ENCODE measurements around the gene PRRX2.

Gene PRRX2

GRCh38 chr9:129682381-129682780 lies 16.9 kb downstream of the PRRX2 start:
- peak; percentile 53 for DNase-seq (ENCODE audit: low spot score)

- DNase-seq (ENCODE audit: low spot score), result no peak
These were observed 19.9 kb downstream of the PRRX2 start for GRCh38 chr9:129685220-129685932.

DNA sequence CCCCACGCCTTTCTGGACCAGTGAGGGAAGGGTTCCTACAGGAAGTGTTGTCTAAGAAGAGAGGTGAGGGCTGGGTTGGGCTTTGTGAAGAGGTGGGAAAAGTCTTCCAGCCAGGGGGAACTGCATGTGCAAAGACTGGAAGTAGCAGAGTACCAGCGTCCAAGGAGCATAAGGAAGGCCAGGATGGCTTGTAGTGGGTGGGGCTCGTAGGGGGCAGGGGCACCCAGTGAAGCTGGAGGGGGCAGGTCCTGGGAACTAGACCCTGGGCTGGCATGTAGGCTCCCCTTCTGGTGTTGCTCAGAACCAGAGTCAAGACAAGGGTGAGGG lies 20.4 kb downstream of the PRRX2 start:
- DNase-seq (ENCODE audit: low spot score), result no peak

- no peak for DNase-seq (ENCODE audit: low spot score)
These were observed 21.3 kb downstream of the PRRX2 start for GRCh38 chr9:129686736-129687135.

GRCh38 chr9:129687391-129687790 lies 21.9 kb downstream of the PRRX2 start:
- no peak for DNase-seq (ENCODE audit: low spot score)

DNA sequence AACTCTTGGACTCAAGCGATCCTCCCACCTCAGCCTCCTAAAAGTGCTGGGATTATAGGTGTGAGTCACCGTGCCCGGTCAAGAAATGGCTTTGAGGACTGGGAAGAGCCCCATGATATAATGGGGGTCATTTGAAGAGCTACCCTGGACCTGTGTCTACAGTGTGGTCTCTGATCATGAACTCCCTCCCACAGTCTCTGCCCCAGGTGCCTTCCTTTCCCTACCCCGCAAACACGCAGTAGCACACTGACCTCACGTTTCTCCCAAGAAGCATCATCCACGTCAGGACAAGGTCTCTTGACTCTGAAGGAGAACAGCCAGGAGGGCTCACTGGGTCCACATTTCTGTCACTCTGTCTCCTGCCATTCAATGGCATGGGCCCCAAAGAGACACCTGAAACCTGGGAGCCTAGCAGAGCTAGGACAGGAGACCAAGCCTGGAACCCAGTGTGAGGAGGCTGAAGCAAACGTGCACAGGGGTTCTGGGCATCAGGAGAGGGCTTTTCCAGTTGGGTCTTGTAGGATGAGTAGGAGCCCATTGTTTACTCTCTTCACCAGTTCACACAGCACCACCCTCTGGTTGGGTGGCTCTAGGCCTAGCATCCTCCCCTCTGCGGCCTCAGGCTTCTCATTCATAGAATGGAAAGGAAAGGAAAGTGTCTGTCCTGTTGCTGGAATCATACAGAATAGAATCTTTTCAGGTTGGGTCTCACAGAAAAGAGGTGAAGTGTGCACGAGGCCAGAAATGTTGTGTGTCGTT lies 23.0 kb downstream of the PRRX2 start:
- no peak for DNase-seq (ENCODE audit: low spot score)

DNA sequence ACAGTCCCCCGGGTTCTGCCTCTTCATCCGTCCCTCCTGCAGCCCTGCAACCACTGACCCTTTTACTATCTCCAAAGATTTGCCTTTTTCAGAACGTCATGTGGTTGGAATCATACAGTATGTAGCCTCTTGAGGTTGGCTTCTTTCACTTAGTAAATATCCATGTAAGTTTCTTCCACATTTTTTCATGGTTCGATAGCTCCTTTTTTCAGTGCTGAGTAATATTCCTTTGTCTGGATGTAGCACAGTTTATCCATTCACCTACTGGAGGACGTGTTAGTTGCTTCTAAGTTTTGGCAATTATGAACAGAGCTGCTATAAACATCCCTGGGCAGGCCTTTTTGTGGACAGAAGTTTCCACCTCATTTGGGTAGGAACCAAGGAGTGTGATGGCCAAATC lies 27.1 kb downstream of the PRRX2 start:
- no peak for DNase-seq (ENCODE audit: low spot score)

- no peak for DNase-seq (ENCODE audit: low spot score)
These were observed 28.3 kb downstream of the PRRX2 start for GRCh38 chr9:129693741-129694140.

DNA sequence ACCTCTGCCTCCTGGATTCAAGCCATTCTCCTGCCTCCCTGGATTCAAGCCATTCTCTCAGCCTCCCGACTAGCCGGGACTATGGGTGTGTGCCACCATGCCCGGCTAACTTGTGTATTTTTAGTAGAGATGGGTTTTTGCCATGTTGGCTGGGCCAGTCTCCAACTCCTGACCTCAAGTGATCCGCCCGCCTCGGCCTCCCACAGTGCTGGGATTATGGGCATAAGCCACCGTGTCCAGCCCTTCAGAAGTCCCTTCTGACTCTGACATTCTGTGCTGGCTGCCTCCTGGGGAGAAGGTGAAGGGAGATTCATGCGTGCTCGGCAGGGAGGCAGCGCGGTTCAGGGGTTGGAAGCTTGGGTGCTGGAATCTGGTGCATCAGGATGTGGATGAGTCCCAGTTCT lies 28.8 kb downstream of the PRRX2 start:
- DNase-seq (ENCODE audit: low spot score), result no peak

GRCh38 chr9:129695870-129696269 lies 30.4 kb downstream of the PRRX2 start:
- no peak for DNase-seq (ENCODE audit: low spot score)

GRCh38 chr9:129696944-129697655 lies 31.7 kb downstream of the PRRX2 start:
- peak; percentile 94 for DNase-seq (ENCODE audit: low spot score)

- DNase-seq (ENCODE audit: low spot score), result peak; percentile 54
These were observed 32.3 kb downstream of the PRRX2 start for GRCh38 chr9:129697656-129698253.

- DNase-seq (ENCODE audit: low spot score), result peak; percentile 49
These were observed 32.9 kb downstream of the PRRX2 start for GRCh38 chr9:129698254-129698757.

- DNase-seq (ENCODE audit: low spot score), result no peak
These were observed 35.6 kb downstream of the PRRX2 start for GRCh38 chr9:129701054-129701453.

DNA sequence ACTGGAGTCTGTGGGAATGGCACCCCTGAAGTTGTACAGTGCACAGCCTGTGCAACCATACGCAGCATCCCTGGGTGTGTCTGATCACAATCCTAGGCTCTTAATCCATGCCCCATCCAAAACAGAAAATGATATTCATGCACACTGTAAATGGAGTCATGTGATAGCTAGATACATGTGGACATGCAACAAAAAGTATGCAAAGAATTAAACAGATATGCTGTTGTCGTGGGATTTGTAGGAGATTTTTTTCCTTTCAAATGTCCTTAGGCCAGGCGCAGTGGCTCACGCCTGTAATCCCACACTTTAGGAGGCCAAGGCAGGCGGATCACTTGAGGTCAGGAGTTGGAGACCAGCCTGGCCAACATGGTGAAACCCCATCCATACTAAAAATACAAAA lies 36.1 kb downstream of the PRRX2 start:
- DNase-seq (ENCODE audit: low spot score), result no peak

- DNase-seq (ENCODE audit: low spot score), result no peak
These were observed 37.4 kb downstream of the PRRX2 start for GRCh38 chr9:129702589-129703520.

DNA sequence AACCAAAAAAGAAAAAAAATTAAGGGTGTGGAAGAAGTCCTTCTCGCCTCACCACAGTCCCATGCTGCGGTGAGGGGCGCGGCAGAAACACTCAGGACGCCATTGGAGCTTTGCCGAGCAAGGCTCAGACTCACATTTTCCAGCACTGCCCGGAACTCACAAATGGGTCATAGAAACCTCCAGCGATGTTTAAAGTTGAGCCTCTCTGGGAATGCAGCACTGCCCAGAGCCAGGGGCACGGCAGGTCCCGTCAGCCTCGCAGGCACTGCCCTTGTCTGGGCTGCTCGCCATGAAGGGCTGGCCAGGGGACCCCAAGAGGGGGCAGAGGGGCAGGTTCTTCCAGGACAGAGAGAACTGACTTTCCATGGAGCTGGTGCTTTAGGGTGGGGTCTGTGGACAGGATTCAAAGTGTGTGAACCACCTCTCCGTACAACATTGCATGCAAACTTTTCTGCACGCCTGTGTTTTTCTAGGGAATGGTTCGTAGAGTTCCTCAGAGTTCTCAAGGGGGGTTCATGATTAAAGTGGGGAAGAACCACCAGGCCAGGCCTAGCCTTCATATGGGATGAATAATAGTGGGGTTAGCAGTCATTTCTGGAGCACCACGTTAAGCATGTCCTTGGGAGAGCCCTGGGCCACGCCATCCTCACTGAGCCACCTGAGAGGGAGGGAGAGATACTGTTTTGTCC lies 38.4 kb downstream of the PRRX2 start:
- DNase-seq (ENCODE audit: low spot score), result no peak

GRCh38 chr9:129704807-129705206 lies 39.4 kb downstream of the PRRX2 start:
- DNase-seq (ENCODE audit: low spot score), result no peak

- DNase-seq (ENCODE audit: low spot score), result no peak
These were observed 43.3 kb downstream of the PRRX2 start for GRCh38 chr9:129708793-129709192.

DNA sequence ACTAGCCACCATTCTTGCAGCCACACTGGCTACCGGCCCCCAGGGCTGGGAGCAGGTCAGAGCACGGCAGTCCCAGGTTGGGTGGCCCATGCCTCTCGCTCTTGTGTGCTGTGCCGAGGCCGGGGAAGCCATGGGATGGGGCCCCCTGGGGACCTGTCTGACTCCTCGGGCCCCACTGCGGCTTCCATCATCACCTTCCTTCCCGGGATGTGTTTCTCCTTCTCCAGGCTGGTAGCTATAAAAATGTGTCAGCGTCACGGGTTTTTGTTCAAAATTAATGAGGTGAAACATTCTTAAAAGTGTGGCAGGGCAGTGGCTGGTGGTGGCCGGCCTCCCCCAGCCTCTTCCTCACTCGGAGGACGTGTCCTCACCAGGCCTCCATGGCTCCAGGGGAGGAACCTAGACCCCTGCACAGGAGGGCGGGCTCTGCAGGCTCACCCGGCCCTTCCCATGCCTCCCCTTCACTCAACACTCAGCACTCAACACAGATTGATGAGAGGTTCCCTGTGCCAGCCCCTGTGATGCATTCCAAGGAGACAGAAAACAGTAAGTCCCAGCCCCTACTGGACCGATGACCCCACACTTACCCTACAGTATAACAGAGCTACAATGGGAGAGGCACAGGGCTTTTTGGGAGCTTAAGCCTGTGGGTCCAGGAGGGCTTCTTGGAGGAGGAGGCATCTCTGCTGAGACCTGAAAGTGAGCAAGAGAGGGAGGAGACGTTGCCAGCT lies 44.2 kb downstream of the PRRX2 start:
- DNase-seq (ENCODE audit: low spot score), result no peak
